GM19324 (cell line): ENCODE results near the gene NUP93.
"Not testable (repeated sequence)": the region's sequence is repeated elsewhere in the genome, so short reads cannot be mapped to it uniquely, and the experiment has no call there.

Experiments used
- ATAC-seq: cut with Tn5 transposase; IDR thresholded peaks from one replicate; pipeline ENCODE4 v1.9.1; 2021; ENCODE audit warnings: mild to moderate bottlenecking, moderate library complexity; ENCODE audit not compliant: unreplicated experiment, low FRiP score

The NUP93 gene

DNA sequence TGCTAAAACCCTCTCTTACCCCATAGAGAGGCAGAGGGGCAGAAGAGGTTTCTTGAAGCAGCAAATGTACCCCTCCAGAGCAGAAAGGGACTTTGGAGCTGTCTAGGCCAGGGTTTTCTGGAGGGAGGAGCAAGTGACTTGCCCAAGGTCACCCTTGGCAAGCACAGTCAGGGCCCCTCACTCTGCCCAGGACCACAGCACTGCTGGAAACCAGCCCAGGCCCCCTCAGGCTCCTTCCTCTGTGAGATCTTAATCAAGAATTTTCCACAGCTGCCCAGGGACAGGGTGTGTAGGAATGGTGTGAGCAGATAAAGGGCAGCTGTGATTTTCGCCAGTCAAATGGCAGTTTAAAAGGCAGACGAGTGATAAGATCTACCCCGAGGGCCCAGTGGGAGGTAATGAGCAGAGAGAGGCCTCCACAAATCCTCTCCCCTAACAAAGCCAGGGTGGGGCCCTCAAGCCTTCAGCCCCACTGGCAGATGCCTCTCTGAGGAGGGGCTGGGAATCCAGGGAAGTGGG, 131.2 kb downstream of the NUP93 start:
- ATAC-seq: no peak

DNA sequence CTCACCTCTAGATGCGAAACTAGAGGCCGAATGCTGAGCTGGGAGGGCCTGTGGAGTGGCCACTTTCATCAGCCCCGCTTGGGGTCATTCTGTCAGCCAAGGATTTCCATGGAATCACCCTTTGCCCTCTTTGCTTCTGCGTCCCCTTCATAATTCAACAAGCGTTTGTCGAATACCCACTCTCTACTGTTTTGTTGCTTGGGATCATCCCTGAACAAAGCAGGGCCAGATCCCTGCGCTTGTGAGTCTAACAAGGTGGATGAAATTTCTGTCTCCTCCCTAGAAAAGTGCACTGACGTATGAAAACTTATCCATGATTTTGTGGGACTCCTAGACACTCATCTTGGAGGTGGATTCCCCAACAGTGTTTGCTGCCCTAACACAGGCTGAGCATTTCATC, 131.8 kb downstream of the NUP93 start:
- no peak for ATAC-seq

DNA sequence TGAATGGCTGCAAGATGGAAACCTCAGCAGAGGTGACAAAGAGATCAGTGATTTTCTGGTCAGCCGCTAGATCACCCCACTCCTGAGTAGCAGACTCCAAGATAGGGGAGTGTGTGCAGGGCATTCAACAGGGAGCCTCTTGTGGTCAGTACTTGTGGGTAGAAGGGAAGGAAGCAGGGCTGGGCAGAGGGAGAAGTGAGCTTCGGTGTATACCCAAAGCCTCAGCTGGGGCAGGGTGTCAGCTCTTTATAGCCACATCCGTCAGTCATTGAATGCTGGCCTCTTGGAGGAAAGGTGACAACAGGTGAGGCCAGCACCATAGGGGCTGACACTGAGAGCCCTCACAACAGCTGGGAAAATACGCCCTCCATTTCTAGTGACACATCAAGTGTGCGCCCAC, 132.8 kb downstream of the NUP93 start:
- no peak for ATAC-seq

DNA sequence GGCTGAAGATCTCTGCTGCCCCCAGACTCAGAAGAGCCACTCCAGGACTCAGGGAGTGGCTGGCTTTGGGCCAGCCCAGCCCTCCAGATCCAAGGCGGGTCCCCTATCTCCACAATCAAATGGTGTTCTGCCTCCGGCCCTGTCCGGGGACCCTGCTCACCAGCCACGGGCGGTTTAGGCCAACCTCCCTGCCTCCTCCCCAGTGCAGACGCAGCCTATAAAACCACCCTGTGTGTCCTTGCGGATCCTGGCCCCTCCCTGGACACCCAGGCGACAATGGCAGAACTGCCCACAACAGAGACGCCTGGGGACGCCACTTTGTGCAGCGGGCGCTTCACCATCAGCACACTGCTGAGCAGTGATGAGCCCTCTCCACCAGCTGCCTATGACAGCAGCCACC, 135.0 kb downstream of the NUP93 start, which contains the start of gene SLC12A3:
SLC12A3 (plus strand) TSS at position 248 of the 400 bp plus-strand sequence; CDS start at position 277, 29 bp downstream.
- ATAC-seq: no peak

DNA sequence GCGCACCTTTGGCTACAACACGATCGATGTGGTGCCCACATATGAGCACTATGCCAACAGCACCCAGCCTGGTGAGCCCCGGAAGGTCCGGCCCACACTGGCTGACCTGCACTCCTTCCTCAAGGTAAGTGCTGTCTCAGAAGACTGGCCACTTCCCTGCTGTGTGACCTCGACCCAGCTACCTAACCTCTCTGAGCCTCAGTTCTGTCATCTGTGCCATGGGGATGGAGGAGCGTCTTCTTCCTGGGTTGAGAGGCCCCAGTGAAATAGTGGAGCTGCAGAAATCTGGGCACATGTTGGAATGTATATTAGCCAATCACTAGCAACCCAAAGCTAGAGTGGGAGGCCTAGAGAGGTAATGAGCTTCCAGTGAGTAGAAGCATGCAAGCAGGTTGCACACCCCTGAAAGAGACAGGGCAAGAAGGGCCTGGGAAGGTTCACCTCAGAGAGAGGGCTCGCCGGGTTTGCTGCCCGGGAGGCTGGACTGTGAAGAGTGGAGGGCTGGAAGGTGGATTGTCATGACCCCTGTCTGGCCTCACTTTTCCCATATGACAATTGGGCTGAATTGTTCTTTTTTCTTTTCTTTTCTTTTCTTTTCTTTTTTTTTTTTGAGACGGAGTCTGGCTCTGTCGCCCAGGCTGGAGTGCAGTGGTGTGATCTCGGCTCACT, 135.6 kb downstream of the NUP93 start:
- ATAC-seq: no peak

DNA sequence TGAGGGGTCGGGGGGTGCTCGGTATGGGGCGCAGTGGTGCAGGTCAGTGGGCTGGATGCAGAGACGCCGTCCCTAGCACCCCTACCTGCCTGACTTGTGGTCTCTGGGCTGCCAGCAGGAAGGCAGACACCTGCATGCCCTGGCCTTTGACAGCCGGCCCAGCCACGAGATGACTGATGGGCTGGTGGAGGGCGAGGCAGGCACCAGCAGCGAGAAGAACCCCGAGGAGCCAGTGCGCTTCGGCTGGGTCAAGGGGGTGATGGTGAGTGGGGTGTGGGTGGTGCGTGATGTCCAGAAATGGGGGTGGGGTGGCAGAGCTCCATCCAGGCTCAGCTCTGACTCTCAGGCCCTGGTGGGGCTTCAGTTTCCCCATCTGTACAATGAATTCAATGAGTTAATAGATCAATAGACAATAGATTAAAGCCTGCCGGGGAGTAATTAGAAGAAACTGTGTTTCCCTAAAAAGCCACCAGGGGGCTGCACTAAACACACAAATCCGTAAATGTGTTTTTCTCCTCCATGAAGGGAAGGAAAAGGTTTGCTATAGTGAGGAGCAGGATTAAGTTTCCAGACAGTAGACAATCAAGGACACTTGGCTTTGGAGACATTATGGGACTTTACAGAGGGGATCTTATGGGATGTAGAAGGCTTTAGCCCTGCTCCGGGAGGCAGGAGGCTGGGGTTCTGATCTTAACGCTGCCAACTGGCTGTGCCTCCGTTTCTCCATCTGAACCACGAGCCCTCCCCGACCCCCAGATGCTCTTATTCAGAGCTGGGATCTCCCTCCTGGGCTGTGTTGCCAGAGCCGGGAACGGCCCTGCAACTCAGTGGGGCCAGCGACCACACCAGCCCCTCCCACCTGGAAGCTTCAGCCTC, 137.3 kb downstream of the NUP93 start:
- ATAC-seq: no peak

DNA sequence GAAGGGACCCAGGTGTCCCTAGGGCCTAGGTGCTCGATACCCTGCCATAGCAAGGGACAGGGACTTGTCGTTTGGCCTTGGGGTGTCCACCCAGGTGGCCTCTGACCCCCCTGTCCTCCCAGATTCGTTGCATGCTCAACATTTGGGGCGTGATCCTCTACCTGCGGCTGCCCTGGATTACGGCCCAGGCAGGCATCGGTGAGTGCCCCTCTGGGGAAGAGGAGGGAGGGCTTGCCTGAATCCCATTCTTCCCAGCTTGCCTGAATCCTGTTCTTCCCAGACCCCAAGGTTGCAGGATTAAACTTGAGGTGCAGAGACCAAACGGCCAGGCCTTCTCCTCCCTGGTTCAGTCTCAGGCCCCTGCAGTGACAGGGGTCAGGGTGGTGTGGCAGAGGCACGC, 138.2 kb downstream of the NUP93 start:
- ATAC-seq: no peak

DNA sequence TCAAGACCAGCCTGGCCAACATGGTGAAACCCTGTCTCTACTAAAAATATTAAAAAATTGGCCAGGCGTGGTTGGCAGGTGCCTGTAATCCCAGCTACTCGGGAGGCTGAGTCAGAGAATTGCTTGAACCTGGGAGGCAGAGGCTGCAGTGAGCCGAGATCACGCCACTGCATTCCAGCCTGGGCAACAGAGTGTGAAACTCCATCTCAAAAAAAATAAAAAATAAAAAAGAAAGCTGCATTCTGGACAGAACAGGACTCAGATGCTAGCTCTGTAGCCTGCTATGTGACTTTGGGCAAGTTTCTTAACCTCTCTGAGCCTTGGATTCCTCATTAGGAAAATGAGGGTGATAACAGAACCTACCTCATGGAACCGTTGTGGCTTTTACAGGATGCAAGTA, 138.8 kb downstream of the NUP93 start:
- ATAC-seq: not testable (repeated sequence)

DNA sequence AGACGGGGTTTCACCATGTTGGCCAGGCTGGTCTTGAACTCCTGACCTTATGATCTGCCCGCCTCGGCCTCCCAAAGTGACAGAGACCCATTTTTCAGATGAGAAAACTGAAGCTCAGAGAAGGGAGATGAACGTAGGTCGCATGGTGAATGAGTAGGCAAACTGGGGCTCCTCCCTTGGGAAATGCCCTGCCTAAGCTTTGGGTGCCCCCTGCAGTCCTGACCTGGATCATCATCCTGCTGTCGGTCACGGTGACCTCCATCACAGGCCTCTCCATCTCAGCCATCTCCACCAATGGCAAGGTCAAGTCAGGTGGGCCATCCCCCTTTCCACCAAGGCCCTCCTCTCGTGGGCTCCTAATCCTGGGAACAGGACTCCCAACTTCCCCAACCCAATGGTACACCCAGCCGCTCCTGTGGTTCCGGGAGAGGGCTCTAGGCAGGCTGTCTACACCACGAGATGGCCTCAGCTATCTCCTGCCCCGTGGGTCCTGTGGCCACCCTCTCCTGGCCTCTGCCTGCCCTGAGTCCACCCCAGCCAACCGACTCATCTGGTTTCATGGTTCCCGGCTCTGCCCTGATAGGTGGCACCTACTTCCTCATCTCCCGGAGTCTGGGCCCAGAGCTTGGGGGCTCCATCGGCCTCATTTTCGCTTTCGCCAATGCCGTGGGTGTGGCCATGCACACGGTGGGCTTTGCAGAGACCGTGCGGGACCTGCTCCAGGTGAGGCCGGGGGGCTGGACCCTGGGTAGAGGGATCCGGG, 139.8 kb downstream of the NUP93 start:
- no peak for ATAC-seq

DNA sequence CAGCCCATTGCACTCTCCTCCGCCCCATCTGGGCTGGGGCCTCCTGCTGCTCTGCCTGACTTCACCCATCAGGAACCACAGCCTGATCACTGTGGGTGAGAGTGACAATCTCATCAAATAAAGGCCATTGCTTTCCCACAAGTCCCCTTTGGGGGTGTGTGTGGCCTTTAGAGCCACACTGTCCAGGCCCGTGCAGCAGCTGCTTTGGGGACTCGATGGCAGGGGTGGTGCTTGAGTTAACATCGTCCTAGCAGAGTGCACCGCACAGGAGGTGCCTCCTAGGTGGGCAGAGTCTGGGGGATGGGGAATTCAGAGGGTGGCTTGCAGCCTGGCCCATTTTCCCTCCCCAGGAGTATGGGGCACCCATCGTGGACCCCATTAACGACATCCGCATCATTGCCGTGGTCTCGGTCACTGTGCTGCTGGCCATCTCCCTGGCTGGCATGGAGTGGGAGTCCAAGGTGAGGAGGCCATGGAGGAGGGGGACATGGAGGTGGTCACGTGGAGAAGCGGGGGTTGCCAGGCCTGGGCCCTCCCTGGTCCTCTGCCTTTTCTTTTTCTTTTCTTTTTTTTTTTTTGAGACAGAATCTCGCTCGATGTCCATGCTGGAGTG, 140.5 kb downstream of the NUP93 start:
- ATAC-seq: no peak

DNA sequence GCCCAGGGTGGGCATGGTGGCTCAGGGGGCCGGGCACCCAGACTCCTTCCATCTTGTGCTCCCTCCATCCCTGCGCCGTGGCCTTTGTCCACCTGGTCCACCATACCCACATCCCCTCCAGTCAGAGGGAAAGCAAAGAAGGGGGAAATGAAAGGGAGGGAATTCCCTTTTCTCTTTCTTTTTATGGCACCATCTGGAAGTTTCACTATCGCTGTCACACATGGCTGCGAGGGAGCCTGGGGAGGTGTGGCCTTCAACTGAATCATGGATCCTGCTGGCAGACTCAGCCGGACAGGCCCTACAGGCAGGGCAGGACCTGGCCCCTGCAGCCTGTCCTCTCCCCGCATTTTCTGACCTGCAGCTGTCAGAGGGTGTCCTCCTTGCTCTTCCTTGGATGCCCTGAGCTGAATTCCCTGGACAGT, 141.3 kb downstream of the NUP93 start:
- ATAC-seq: no peak

DNA sequence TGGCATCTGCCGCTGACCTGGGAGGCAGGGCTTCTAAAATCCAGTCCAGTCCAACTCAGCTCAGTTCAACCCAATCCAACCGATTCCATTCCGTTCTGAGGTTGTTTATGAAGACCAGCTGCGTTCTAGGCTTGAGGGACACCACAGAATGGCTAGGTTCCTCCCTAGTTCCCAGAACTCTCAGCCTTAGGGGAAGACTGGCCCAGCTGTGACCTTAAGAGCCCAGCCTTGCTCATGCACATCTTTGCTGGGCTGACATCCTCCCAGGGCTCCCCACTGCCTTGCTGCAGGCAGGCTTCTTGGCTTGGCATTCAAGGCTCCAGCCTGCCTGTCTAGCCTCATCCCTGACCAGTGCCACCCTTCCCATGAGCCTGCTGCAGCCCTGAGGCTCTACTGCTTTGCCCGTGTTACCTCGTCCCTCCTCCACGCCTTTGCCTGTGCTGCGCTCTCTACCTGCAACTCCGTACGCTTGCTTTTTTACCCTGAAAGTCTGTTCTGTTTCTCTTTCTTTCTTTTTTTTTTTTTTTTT, 143.0 kb downstream of the NUP93 start:
- no peak for ATAC-seq

DNA sequence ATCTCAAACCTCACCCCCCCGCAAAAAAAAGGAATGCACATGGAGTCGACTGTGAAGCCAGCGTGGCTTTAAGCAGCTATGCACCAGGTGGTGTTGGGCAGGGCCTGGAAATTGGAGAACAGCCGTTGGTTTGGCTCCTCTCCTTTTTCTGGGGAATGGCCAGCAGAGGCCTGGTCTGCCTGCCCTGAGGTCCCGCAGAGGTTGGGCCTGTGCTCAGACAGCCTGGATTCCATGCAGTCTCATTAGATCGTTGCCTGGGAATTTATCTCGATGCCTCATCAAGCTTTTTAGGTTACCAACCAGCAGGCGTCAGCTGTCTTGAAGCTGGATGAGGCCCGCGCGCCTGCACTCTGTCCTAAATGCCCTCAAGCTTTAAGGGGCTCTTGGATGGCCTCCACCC, 144.9 kb downstream of the NUP93 start:
- ATAC-seq: no peak

DNA sequence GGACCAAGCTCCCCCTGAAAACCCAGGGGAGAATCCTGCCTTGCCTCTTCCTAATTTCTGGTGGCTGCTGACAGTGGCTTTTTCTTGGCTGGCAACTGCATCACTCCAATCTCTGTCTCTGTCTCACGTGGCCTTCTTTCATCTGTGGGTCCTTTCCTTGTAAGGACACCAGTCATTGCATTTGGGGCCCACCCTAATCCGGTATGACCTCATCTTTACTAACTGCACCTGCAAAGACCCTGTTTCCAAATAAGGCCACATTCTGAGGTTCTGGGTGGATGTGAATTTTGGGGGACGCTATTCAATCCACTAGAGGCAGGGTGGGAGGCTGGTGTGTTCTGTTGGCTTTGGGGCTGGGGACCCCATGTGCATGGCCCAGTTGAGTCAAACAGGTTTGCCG, 146.1 kb downstream of the NUP93 start:
- no peak for ATAC-seq

DNA sequence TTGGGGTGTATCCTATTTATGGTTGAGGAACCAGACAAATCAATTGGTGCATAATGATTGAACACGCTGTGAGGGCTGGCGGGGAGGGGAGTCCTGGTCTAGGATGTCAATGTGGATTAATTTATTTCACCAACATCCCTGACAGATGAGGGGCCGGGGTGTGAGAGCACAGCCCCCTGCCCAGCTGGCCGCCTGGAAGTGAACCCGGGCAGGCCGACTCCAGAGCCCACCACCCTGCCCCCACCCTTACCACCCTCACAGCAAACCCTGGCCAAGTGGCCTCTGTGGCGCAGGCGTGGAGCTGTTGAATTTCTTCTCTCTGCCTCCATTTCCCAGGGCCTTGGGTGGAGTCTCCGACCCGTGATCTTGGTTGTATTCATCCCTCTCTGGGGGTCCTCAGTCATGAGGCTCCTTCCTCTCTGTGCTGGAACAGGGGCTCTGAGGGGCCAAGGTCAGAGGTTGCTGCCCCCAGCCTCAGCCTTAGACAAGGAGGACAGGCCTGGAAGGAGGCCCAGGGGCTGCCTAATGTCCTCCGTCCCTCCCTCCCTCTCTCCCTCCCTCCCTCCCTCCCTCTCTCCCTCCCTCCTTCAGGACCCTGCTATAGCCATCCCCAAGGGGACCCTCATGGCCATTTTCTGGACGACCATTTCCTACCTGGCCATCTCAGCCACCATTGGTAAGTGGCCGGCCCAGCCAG, 147.7 kb downstream of the NUP93 start:
- no peak for ATAC-seq

DNA sequence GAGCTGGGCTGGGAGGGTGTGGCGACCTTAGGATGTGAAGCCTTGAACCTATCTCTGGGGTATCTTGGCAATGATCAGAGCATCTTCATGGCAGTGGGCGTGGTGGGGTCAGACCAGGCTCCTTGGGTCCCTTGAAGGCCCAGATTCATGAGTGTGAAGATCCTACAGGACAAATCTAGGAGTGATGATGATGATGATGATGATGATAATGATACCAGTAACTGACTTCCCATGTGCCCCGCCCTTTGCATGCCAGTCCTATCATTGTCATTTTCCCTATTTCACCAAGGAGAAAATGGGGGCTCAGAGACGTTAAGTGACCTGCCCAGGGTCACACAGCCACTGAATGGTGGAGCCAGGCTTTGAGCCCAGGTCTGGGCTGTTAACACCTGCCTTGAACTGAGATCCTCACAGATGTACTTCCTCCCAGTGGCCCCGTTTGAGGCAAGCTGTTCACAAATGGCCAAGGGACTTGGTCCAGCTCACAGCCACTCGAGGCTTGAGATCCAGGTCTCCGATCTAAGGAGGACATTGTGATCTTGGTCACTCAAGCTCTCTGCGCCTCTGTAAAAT, 148.4 kb downstream of the NUP93 start:
- ATAC-seq: no peak

DNA sequence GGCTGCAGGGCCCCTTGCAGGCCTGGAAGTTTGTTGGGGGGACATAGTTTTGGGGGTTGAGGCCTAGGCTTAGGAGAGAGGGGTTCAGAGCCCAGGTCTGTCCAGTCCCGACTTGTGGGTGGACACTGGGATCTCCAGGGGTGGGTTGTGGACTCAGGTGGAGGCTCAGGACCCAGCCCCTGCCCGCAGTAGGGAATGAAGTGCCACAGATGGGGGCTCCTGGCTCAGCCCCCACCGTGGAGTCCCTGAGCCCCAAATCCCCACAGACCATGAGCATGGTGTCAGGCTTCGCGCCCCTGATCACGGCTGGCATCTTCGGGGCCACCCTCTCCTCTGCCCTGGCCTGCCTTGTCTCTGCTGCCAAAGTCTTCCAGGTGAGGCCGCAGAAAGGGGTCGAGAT, 149.3 kb downstream of the NUP93 start:
- ATAC-seq: no peak

DNA sequence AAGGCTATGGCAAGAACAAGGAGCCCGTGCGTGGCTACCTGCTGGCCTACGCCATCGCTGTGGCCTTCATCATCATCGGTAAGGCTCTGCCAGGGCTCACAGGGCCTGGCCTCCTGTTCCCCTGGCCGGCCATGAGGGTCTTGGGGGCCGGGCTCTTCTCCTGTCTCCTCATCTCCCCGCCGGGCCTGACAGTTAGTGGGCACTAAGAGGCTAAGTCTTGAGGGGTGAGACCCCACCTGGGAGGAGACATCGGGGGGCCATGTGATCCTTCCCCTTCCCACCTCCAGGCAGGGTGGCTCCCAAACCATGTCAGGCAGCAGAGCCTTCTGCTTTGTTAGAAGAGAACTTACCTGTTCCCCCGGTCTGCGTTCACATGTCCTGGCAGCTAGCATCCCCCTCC, 150.2 kb downstream of the NUP93 start:
- no peak for ATAC-seq

DNA sequence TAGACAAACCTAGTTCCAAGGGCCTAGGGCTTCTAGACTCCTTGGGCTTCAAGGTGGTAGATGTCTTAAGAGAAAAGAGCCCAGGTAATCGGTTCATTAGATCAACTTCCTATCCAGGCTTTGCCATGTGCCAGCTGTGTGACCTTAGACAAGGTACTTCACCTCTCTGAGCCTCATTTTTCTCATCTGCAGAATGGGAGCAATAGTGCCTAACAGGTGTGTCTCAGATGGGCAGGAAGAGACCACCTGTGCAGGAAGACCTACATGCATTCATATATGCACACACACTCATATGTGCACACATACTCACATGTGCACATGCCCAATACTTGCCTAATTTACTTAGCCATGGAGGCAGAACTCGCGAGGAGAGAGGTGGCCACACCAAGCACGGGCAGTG, 150.8 kb downstream of the NUP93 start:
- no peak for ATAC-seq
